ENCODE results near the gene DYRK4. TPM values are rescaled to one million over a fixed set of nuclear protein-coding genes. Genes with fewer than 3 reads are reported as not detected.

DYRK4 gene
- total and polyA plus RNA-seq, 2 of the 8 experiments (the other 6 are each of a cell fraction or from before 2014, with no cell fraction given) = 10.5 to 11.4 TPM

GRCh38 chr12:4553943-4554342, 8.1 kb upstream of the DYRK4 start:
- no peaks in the 10 kb centered on the region for H3K23me2 ChIP-seq (ENCODE audit: low read depth, low read length)
- POLR2A ChIA-PET (ENCODE audit: partially characterized antibody) = interaction anchor here (0.8 to 1.5 kb wide), 3 partner anchors 8 to 15 kb away, joined by 3 read pairs; partner anchors contain the start of genes DYRK4 and RAD51AP1
- DNase-seq (ENCODE audit: low read depth in 1 of 2, low spot score in 2 of 2) (no peak), FAIRE-seq (no peak)
- H3K79me2 ChIP-seq (ENCODE audit: control insufficient read depth in 1 of 2, insufficient read depth in 2 of 2, low read length in 2 of 2) = no peaks in the 10 kb centered on the region
- H3K27ac ChIP-seq (ENCODE audit: low read depth, low read length) = no peak overlapping the region
- H3K18ac ChIP-seq (ENCODE audit: extremely low read depth, low read length) = no peak overlapping the region
- H3K4me1 ChIP-seq (replicated peaks in 1 of 4; ENCODE audit: control insufficient read depth in 3 of 4, insufficient read depth in 4 of 4, low read length in 3 of 4) = 0 out of 7 replicates have a peak, but pooled peaks cover 0 to 3% (median 0%) of the 10 kb centered on the region in 4 experiments
- TF ChIP-seq NANOG (IDR thresholded peaks at IDR 0.05; ENCODE audit: insufficient read depth, low read depth, low read length, poor library complexity, severe bottlenecking) (no peak), RXRA (IDR thresholded peaks at IDR 0.05; ENCODE audit: insufficient read depth, low read depth, low read length) (no peak), JUN (IDR thresholded peaks at IDR 0.05; ENCODE audit: low read depth, low read length) (no peak), MAX (IDR thresholded peaks at IDR 0.05) (no peak), ZNF274 (IDR thresholded peaks at IDR 0.05; ENCODE audit: borderline replicate concordance, extremely low read depth, low read length) (no peak)
- TF ChIP-seq, protein P1, sequence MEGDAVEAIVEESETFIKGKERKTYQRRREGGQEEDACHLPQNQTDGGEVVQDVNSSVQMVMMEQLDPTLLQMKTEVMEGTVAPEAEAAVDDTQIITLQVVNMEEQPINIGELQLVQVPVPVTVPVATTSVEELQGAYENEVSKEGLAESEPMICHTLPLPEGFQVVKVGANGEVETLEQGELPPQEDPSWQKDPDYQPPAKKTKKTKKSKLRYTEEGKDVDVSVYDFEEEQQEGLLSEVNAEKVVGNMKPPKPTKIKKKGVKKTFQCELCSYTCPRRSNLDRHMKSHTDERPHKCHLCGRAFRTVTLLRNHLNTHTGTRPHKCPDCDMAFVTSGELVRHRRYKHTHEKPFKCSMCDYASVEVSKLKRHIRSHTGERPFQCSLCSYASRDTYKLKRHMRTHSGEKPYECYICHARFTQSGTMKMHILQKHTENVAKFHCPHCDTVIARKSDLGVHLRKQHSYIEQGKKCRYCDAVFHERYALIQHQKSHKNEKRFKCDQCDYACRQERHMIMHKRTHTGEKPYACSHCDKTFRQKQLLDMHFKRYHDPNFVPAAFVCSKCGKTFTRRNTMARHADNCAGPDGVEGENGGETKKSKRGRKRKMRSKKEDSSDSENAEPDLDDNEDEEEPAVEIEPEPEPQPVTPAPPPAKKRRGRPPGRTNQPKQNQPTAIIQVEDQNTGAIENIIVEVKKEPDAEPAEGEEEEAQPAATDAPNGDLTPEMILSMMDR (IDR thresholded peaks at IDR 0.05; ENCODE audit: control extremely low read depth in 1 of 3, insufficient read depth in 1 of 3, low read depth in 1 of 3, low read length in 3 of 3) = no peak
- H4K20me1 ChIP-seq (replicated peaks in 1 of 2; ENCODE audit: control insufficient read depth in 1 of 2, insufficient read depth in 2 of 2, low read length in 2 of 2) = no peaks in the 10 kb centered on the region
- H3K27me3 ChIP-seq (replicated peaks in 1 of 4; ENCODE audit: control insufficient read depth in 3 of 4, extremely low read depth in 1 of 4, insufficient read depth in 3 of 4, low read length in 3 of 4) = no peaks in the 10 kb centered on the region
- no peak overlapping the region for H4K5ac ChIP-seq (ENCODE audit: insufficient read length, low read depth, low read length)
- no peak overlapping the region for H3K4me3 ChIP-seq (ENCODE audit: extremely low read depth in 1 of 4, insufficient read depth in 2 of 4, low read depth in 3 of 4, low read length in 4 of 4)
- H4K91ac ChIP-seq (replicated peaks; ENCODE audit: insufficient read length, low read length) = no peak overlapping the region
- H4K8ac ChIP-seq (ENCODE audit: extremely low read depth, insufficient read depth, low read length) = no peak overlapping the region
- H2BK20ac ChIP-seq (ENCODE audit: low read length) = no peak overlapping the region
- no peak overlapping the region for H3K14ac ChIP-seq (ENCODE audit: insufficient read length)
- H3K79me1 ChIP-seq (ENCODE audit: low read depth, low read length) = no peaks in the 10 kb centered on the region; the same call in 1 of the 2 replicates
- no peak overlapping the region for H3K4ac ChIP-seq (replicated peaks; ENCODE audit: insufficient read length, low read depth, low read length)
- CTCF ChIA-PET (ENCODE audit: partially characterized antibody) = interaction anchor here (0.6 to 0.7 kb wide), 2 partner anchors 35 to 518 kb away, joined by 3 to 4 read pairs; no protein-coding TSS in a partner anchor
- H2AFZ ChIP-seq (ENCODE audit: low read length) = no peak overlapping the region
- H3K9ac ChIP-seq (replicated peaks in 1 of 4; ENCODE audit: extremely low read depth in 1 of 4, low read depth in 3 of 4, low read length in 3 of 4) = no peak overlapping the region
- 89% methylated on average over 4 of the region's 4 CpGs; no CpG with 5 or more reads in 1 of the 2 experiments for WGBS, 2 experiments (ENCODE audit: extremely low coverage in 1 of 2, insufficient coverage in 1 of 2, insufficient read length in 1 of 2, insufficient replicate concordance in 2 of 2, low coverage in 1 of 2, low lambda C conversion rate in 2 of 2, missing lambda C conversion rate in 1 of 2)
- no peak overlapping the region for H3K56ac ChIP-seq (replicated peaks; ENCODE audit: insufficient read length, low read depth, low read length)
- no peaks in the 10 kb centered on the region for H3K9me3 ChIP-seq (ENCODE audit: insufficient read depth in 2 of 2, low read depth in 1 of 2, low read length in 1 of 2)
- no peak overlapping the region for H3K4me2 ChIP-seq (ENCODE audit: insufficient read depth in 1 of 2, low read depth in 2 of 2, low read length in 2 of 2)
- peaks cover 10 to 65% (median 27%) of the 10 kb centered on the region in 4 experiments; a peak in 7 of 8 replicates for H3K36me3 ChIP-seq (ENCODE audit: control insufficient read depth in 2 of 4, insufficient read depth in 4 of 4, low read length in 3 of 4)
- no peak overlapping the region for H2AK5ac ChIP-seq (ENCODE audit: low read depth, low read length)
- H2BK120ac ChIP-seq (replicated peaks; ENCODE audit: low read depth, low read length) = no peak overlapping the region
- H2BK5ac ChIP-seq (ENCODE audit: low read depth, low read length) = no peak overlapping the region
- no peak overlapping the region for H3K23ac ChIP-seq (ENCODE audit: insufficient read length)
- H2BK15ac ChIP-seq (ENCODE audit: low read length) = no peak overlapping the region
- H2BK12ac ChIP-seq (ENCODE audit: low read depth, low read length) = no peak overlapping the region

All from H1 (cell line).